Panc1 (cell line): ENCODE results near the gene CEP192.

Experiments
- CTCF ChIP-seq: fragments of 450-650 bp; IDR thresholded peaks from 2 replicates; pipeline ENCODE4 v1.5.1; 2017; ENCODE audit warnings: mild to moderate bottlenecking
- POLR2AphosphoS5 ChIP-seq: IDR thresholded peaks from 2 replicates; pipeline ENCODE4 v1.6.1; 2012; ENCODE audit warnings: mild to moderate bottlenecking, low read depth, low read length, moderate library complexity
- REST ChIP-seq, 2 experiments: IDR thresholded peaks; 2 replicates each; pipeline ENCODE4 v1.6.1; 2011 to 2012; ENCODE audit warnings: low read depth in 2 of 2, control low read depth in 1 of 2, low read length in 1 of 2, mild to moderate bottlenecking in 1 of 2, moderate library complexity in 1 of 2; ENCODE audit not compliant: insufficient read depth in 1 of 2
- SIN3A ChIP-seq: IDR thresholded peaks from 2 replicates; pipeline ENCODE4 v1.6.1; 2012; ENCODE audit warnings: low read depth, mild to moderate bottlenecking, low read length, moderate library complexity, borderline replicate concordance; ENCODE audit not compliant: insufficient read depth
- TCF7L2 ChIP-seq: IDR thresholded peaks from 2 replicates; pipeline ENCODE4 v1.6.1; 2011; ENCODE audit warnings: mild to moderate bottlenecking, low read depth, low read length, inconsistent platforms

GRCh38 chr18:13070460-13070859, 79.3 kb downstream of the CEP192 start:
- TF ChIP-seq CTCF (no peak), POLR2AphosphoS5 (no peak), REST (IDR thresholded peaks at IDR 0.05; ENCODE audit: insufficient read depth in 1 of 2, low read depth in 2 of 2, low read length in 1 of 2) (no peak), TCF7L2 (no peak), SIN3A (no peak)
